AG04449 (cell line): ENCODE measurements around the gene LMOD3.

Experiments
- CTCF ChIA-PET: fragments of 350-600 bp; formaldehyde crosslinking; extraction: SDS; loops from one replicate; lab custom pipeline; 2021; ENCODE audit warnings: antibody characterized with exemption; lab: Yijun Ruan, JAX
- POLR2A ChIA-PET: fragments of 400-600, 350-600 bp; formaldehyde crosslinking; extraction: SDS; loops from one replicate; lab custom pipeline; 2020; ENCODE audit warnings: antibody characterized with exemption, inconsistent platforms; lab: Yijun Ruan, JAX
- DNase-seq: peaks from one replicate; pipeline ENCODE4 v3.0.0-alpha.2; 2010; ENCODE audit warnings: low read depth, low spot score
- H3K4me3 ChIP-seq: 2 replicates; pipeline ENCODE4 v1.5.1; 2011; ENCODE audit warnings: low read depth, mild to moderate bottlenecking, control low read depth, low read length
- TF ChIP-seq, protein P1 (sequence below): IDR thresholded peaks from one replicate; pipeline ENCODE4 v1.5.1; 2011; ENCODE audit warnings: mild to moderate bottlenecking, moderate library complexity, low read length, control low read depth, inconsistent platforms; ENCODE audit not compliant: insufficient read depth; ENCODE audit errors: missing control alignments

The LMOD3 gene

DNA sequence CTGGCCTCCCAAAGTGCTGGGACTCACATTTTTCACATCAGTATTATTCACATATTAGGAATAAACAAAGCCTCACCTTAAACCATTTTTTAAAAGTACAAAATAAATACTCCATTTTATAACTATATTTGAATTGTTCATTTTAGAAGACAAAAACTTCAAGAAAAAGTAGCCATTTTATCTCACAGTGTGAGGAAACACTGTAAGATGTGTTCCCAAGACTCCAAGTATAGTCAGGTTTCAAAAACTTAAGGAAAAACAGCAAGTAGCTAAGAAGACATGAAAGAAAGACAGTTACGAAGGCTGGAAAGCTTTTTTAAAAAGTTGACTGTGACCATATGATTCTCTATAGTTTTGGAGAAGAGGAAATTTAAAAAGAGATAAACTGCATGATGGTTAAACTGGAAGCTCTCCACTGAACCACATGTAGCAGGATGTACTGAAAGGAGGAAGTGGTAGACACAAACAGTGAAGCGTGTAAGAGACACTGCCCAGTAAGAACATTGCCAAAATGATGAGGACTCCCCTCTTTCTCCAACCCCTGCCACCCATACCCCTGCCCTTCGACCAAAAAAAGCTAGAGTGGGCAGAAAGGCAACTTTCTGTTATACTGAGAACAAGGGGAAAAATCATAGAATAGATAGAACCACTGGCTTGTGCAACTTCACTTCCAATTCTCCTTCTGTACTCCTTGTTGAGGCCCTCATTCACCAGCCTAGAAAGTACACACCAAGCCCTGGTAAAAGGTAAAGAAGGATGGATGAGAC is 64.0 kb downstream of the LMOD3 start:
- ChIA-PET POLR2A (no interaction called here), CTCF (no interaction called here)
- no peak overlapping the region for H3K4me3 ChIP-seq
- TF ChIP-seq, protein P1, sequence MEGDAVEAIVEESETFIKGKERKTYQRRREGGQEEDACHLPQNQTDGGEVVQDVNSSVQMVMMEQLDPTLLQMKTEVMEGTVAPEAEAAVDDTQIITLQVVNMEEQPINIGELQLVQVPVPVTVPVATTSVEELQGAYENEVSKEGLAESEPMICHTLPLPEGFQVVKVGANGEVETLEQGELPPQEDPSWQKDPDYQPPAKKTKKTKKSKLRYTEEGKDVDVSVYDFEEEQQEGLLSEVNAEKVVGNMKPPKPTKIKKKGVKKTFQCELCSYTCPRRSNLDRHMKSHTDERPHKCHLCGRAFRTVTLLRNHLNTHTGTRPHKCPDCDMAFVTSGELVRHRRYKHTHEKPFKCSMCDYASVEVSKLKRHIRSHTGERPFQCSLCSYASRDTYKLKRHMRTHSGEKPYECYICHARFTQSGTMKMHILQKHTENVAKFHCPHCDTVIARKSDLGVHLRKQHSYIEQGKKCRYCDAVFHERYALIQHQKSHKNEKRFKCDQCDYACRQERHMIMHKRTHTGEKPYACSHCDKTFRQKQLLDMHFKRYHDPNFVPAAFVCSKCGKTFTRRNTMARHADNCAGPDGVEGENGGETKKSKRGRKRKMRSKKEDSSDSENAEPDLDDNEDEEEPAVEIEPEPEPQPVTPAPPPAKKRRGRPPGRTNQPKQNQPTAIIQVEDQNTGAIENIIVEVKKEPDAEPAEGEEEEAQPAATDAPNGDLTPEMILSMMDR: no peak
- DNase-seq: no peak
